Left ventricle myocardium superior (tissue), 1 donor: ENCODE measurements around the gene TGFBR2. TPM values are rescaled to one million over a fixed set of nuclear protein-coding genes. Genes with fewer than 3 reads are reported as not detected.

Source experiments
- ATAC-seq: fragments of 200-7000 bp; cut with Tn5 transposase; one replicate; pipeline ENCODE4 v1.9.1; 2020; ENCODE audit warnings: mild to moderate bottlenecking, moderate library complexity
- DNase-seq: peaks from one replicate; pipeline ENCODE4 v3.0.0-alpha.2; 2020
- intact Hi-C: fragments of 100-400 bp; cut with micrococcal nuclease; formaldehyde crosslinking; loops from one replicate; pipeline ENCODE4 v1.11.0; 2022
- total RNA-seq: library from RNA; stranded (reverse); fragmentation: NEBNext Ultra II Directional; extraction: Animal tissue kit (Norgen Biotek cat#: 25700); gene quantifications from one replicate; pipeline ENCODE4 v1.2.1, GENCODE V29; 2021
- donor health status: DM: no; HTN: yes; CAD: no; lungs with severe emphysema.

Gene TGFBR2
- total RNA-seq, 1 donor from 2014 or later, result 175 TPM

DNA sequence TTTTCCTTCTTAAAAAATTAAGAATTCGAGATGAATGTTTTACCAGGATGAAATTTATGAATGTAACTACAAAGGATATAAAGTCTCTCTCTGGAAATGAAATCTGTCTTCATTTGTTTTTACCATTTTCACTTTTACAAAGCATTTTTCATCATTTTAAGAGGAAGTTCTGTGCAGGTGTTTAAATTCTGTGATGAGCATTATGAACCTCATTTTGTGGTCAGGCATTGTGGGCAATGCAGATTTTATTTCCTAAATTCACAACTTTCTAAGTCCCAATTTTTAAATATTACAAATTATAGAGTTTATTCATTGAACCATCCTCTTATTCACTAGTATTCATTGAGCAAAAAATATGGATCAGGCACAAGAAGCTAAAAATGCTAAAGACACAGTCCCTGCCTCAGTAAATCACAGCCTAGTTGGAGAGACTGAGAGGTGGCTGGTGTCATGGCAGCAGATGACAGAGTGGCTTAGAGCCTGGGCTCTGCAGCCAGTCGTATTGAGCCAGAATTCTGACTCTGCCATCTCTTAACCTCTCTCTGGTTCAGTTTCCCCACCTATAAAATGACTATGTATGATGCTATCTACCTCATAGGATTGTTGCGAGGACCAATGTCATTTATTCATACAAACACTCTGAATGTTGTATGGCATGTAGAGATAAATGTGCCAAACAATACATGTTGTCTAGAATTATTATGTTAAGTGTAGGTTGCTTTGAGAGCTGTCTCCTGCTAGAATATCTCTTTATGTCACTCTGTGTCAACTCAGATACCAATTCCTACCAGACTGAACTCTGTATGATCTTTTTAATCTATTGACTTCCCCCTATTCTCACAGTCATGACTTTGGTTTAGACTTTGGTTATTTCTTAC lies 7.5 kb upstream of the TGFBR2 start:
- intact Hi-C loops, result no loop called here
- ATAC-seq (no peak), DNase-seq (no peak)

DNA sequence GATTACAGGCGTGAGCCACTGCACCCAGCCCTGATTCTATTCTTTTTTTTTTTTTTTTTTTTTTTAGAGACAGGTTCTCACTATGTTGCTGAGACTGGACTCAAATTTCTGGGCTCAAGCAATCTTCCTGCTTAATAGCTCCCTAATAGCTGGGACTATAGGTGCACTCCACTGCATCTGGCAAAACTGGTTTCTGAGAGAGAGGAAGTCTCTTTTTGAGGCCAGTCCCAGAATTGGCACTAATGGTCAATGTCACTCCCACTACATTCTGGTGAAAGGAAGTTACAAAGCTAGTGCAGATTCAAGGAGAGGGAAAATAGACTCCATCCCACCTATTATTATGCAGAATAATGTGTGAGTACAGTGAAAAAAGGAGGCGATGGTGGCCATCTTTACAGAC lies 5.8 kb upstream of the TGFBR2 start:
- no peak for ATAC-seq
- no peak for DNase-seq
- intact Hi-C loops, result no loop called here

DNA sequence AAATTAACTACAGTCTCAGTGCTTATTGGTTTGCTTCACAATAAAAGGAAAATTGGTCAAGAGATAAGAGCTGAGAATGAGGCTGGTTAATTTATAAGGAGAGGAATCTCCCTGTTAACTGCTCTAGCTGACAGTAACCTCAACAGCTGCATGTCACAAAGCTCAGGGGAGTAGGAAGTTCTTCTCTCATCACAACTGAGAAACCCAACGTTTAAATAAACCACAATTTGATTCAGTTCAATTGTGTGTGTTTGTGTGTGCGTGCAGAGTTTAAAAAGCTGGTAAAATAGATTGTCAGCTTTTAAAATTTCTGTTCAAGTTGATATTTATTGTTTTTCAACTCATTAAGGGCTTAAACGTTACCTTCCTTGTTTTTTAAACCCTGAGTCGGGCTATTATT lies 3.5 kb upstream of the TGFBR2 start:
- no peak for DNase-seq
- no peak for ATAC-seq
- intact Hi-C loops, result no loop called here

GRCh38 chr3:30604093-30604492 lies 2.3 kb upstream of the TGFBR2 start:
- ATAC-seq (no peak), DNase-seq (no peak)
- intact Hi-C loops, result no loop called here

DNA sequence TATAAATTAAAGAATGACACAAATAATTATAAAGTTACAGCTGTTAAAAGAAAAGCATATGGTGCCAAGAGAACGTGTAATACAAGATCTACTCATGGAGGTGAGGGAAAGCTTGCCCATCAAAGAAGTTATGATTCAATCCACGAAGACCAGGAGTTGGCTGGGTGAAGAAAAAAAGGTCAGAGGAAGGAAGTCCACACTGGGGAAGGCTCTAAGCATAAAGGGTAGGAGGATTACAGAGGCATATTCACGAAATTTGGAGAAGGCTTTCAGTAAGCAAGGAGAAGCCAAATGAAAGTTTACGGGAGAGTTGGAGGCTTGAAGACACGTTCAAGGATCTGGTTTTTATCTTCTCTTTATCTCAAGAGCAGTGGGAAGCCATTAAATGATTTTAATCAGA lies 1.8 kb upstream of the TGFBR2 start:
- DNase-seq (no peak), ATAC-seq (no peak)
- intact Hi-C loops, result no loop called here

DNA sequence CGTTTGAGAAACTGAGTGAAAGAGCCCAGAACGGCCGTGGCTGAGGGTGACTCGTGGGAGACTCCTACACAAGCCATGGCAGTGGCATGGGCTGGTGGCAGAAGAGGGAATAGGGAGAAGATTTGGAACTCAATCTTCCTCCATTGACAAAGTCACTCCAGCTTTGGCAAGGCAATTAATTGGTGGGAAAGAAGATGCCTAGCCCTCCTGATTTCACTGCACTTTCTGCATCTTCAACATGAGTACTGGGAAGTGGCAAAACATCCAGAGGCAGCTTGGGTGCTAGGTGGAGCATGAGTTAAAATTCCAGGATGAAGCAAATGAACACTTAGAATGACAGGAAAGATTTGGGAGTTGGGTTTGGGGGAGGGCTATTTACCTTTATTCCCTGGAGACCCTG lies 1.4 kb upstream of the TGFBR2 start:
- intact Hi-C loops, result no loop called here
- ATAC-seq, result no peak
- no peak for DNase-seq

DNA sequence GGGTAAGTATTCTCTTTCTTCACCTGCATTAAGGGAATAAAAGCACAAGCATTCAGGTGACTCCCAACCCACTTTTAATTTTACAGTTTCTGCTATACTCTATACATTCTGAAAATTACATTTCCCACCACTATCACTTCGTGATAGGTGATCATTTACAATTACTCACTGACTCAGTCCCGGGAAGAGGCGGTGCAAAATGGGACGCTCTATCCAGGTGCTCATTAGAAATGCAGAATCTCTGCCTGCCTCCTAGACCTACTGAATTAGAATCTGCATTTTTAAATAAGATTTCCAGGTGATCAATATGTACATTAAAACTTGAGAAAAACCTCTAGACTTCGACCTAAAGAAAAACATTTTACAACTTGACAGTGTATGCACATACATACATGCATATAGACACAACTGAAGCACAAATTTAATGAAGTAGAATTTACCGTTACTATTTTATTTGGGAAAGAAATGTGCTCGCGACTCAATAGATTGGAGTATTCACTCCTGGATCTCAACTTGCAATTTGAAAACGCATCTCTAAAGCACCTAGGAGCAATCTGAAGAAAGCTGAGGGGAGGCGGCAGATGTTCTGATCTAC lies 598 bp upstream of the TGFBR2 start:
- ATAC-seq, result no peak
- DNase-seq, result no peak
- intact Hi-C loops, result no loop called here

DNA sequence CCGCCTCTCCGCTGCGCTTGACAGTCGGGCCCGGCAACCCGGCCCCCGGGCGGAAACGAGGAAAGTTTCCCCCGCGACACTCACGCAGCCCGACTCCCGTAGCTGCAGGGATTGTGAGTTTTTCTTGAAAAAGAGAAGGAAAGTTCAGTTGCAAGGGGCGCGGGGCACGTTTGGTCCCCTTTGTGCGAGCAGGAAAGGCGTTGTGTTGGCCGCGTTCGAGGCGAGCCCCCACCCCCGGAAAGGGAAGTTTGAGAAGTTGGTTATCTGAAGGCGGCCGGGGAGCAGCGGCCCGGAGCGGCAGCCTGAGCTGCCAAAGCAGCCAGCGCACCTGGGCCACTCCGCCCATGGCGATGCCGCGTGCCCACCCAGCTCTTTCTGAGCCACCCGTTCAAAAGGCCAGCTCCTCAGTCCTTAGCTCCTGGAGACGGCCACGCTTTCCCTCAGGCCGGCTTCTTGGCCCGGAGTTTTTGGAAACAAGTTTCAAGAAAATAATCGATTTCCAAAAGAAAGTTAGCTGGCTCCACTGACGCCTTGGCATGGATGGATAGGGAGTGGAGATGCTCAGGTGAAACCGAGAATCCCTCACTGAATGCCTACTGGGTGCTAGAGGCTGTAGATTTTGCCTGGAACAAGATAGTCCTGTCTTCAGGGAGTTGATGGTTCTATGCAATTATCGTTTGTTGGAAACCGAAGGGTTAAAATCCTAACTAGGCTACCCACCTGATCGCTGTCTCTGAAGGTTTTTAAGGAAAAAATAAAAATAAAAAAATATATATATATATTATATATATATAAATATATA lies 832 bp downstream of the TGFBR2 start:
- intact Hi-C loops, result no loop called here
- ATAC-seq (peak; percentile 60), DNase-seq (peak; percentile 85)

DNA sequence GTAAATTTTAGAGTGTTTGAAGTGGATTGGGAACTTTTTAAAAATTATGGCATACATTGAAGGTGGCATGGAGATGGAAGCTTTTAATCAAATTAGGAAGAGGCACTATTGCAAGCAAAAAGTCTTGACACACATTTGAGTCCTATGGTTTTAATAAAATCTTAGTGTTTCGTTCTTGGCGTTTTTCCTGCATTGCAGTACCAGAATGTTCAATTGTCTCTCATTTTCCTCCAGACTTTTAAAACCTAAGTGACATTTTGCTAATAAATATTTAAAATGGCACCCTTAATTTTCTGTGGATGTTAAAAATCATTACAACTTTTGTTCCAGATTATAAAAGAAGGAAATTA lies 2.2 kb downstream of the TGFBR2 start:
- ATAC-seq (no peak), DNase-seq (no peak)
- intact Hi-C loops, result no loop called here

DNA sequence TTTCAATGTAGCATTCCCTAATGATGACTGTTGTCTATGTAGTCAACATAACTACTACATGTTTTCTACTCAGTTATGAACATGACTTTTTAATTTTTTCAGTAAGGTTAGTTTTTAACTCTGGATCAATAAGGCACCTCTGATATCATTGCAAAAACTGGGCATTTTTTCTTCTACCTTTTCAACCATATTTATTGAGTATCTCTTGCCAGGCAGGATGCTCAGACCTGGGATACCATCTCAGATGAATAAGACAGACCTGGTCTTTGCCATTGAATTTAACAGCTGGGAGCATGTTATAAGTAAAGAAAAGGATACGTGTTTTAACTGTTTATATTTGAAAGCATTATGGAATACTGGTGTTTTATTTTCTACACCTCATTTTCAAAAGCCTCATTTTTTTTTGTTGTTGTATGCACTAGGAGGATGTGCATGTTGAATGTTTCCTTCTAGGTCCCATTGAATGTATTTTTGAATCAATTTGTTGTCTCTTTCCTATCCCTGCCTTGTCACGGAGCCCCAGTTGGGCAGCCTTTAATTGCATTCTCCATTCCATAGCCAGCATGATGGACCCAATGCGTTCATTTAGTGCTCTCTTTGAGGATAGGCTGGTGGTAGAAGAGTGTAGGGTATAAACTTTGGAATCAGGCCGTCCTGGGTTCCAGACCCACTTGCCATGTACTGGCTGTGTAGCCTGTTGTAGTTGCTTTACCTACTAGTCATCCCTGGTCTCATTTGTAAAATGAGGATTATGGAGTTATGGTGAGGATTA lies 3.7 kb downstream of the TGFBR2 start:
- no peak for ATAC-seq

GRCh38 chr3:30610702-30611368 lies 4.4 kb downstream of the TGFBR2 start:
- intact Hi-C loops, result no loop called here
- DNase-seq (no peak), ATAC-seq (no peak)

More for the DNA sequence above, 3.7 kb downstream of the TGFBR2 start:
- no peak for DNase-seq
- intact Hi-C loops, result no loop called here

DNA sequence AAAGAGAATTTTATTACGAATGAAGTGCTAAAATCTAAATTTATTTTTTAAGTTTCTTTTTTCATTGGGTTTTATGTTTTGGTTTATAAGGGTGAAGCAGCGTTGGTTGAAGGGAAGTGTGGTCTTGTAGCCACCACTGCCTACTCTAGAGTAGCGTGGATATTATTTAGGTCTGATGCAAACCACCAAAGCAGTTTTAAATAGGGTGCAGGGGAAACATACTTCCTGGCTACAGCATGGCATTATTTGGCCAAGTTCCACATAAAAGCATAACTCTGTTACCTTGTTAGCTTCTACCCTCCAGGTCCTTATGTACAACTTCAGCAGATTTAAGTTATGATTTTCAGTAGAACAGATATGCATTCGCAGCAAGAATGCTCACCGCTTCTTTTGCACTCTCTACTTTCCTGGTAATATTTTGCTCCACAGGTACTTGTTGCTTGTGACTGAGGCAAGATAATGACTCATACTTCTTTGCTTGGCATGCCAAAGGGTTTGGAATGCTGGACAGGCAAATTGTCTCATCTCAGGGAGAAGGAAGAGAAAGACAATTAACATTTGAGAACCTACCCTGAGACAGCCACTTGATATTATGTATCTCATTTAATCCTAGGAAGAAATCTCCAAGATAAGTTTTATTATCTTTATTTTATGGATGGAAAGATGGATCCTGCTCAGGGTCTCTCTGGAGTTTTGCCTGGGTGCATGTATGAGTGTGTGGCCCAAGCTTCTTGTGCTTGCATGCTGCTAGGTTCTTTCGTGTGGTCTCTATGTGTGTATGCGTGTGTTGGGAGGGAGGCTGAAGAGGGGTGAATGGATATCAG lies 5.4 kb downstream of the TGFBR2 start:
- DNase-seq (no peak), ATAC-seq (no peak)
- intact Hi-C loops, result no loop called here

DNA sequence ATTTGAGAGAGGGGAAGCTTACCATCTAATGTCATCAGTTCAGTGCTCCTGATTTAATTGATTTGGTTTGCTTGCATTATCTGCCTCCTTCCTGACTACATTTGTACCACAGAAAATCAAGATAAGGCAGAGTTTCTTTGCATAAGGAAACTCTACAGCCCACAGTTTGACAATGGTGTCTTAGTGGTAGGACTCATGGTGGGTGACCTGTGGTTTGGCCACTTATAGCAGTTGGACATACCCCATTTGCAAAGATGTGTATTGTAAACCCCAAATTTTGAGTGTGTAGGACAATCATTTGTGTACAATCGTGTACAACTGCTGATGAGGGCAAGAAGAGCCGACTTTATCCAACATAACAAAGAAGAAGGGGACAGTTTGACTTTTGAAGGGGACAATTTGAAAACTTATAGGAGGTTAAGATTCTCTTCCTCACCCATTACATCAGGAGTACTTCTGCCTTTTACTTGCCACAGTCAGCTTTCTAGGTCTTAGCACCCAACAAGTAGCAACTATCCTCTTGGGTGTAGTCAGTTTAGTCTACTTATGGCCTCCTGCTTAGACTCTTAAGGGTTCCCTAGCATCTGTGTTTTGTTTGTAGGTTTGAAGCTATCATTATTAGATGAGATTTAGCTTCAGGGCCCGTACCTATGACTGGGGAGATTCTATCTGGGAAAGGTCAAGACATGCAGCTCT lies 6.2 kb downstream of the TGFBR2 start:
- no peak for DNase-seq
- no peak for ATAC-seq
- intact Hi-C loops, result no loop called here

DNA sequence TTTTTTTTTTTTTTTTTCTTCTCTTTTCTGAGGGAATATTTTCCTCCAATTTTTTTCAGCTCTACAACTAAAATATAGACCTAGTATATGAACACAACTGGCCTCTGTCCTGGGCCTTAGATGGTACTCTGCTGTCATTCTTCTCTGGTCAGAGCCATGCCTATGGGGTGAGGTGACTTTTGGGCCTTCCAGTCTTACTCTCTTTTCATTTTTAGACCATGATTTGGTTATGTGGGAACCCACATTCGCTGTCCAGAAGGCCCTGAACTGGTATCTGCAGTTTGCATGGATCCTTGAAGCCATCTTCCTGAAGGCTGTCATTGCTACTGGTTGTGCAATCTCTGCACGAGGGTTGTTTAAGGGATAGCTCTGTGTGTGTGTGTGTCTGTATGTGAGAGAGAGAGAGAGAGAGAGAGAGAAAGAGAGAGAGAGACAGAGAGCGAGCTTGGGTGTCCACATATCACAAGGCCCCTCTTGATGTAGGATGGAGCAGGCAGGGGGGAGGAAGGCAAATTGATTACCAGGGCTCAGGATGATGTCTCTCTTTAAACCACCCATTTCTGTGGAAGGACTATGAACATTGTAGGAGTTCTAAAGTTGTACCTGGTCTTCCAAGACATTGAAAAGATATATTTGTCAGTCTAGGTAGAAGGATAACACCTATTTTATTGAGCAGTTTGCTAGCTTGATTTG lies 6.9 kb downstream of the TGFBR2 start:
- DNase-seq, result no peak
- intact Hi-C loops, result no loop called here
- peak; percentile 42 for ATAC-seq

GRCh38 chr3:30614373-30614772 lies 8.0 kb downstream of the TGFBR2 start:
- no peak for DNase-seq
- intact Hi-C loops, result no loop called here
- ATAC-seq, result no peak

DNA sequence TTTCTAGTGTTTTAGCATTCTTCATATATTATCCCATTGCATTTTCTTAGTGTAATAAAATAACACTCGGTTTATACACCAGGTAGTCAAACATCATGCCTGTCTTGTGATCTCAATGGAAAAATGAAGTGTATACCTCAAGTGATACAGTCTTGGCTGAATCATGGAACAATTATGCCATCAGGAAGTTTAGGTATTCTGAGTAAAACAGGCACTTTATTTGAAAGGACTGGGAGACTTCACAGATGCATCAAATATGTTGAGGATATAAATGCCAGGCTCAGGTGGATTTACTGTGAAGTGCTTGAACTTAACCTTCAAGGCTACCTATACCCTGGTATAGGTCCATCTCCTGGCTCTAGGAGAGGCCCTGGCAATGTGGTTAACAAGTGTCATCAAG lies 8.5 kb downstream of the TGFBR2 start:
- intact Hi-C loops, result no loop called here
- no peak for DNase-seq
- no peak for ATAC-seq
